CD14-positive monocyte (primary cell): Measurements from ENCODE around the gene SELENOM. TPM values are rescaled to one million over a fixed set of nuclear protein-coding genes. Genes with fewer than 3 reads are reported as not detected.
"Not testable (repeated sequence)": the region's sequence is repeated elsewhere in the genome, so short reads cannot be mapped to it uniquely, and the experiment has no call there.

Experiments used
- DNase-seq, 3 donors: peaks; one replicate each; pipeline ENCODE4 v3.0.0-alpha.2; 2011 to 2022
- H2AFZ ChIP-seq: 2 replicates; pipeline ENCODE4 v1.6.0; 2012; ENCODE audit warnings: mild to moderate bottlenecking, low read depth, low read length, inconsistent platforms; ENCODE audit not compliant: insufficient read depth, poor library complexity, severe bottlenecking
- H3K27ac ChIP-seq, 2 donors: 1 replicate in 1 of 2; 2 replicates in 1 of 2; pipeline ENCODE4 v1.5.1; 2012 to 2013; ENCODE audit warnings: low read length in 2 of 2, control low read depth in 1 of 2, inconsistent platforms in 1 of 2, low read depth in 1 of 2, mild to moderate bottlenecking in 1 of 2
- H3K27me3 ChIP-seq, 2 donors: one replicate each; pipeline versions ENCODE4 v1.6.0 to v1.6.1; 2011 to 2013; ENCODE audit warnings: low read length in 2 of 2; ENCODE audit not compliant: control insufficient read depth in 2 of 2, insufficient read depth in 2 of 2
- H3K36me3 ChIP-seq, 2 donors: replicated peaks in 1 of 2; 1 replicate in 1 of 2; 2 replicates in 1 of 2; pipeline versions ENCODE4 v1.5.1 to v1.6.1; 2012 to 2013; ENCODE audit warnings: low read length in 2 of 2, control low read depth in 1 of 2, inconsistent platforms in 1 of 2, mild to moderate bottlenecking in 1 of 2; ENCODE audit not compliant: insufficient read depth in 2 of 2, control insufficient read depth in 1 of 2
- H3K4me1 ChIP-seq, 2 donors: 1 replicate in 1 of 2; 2 replicates in 1 of 2; pipeline versions ENCODE4 v1.5.1 to v1.6.1; 2012 to 2013; ENCODE audit warnings: low read length in 2 of 2, control low read depth in 1 of 2, inconsistent platforms in 1 of 2, mild to moderate bottlenecking in 1 of 2, moderate library complexity in 1 of 2; ENCODE audit not compliant: insufficient read depth in 2 of 2, control insufficient read depth in 1 of 2
- H3K4me2 ChIP-seq: replicated peaks from 2 replicates; pipeline ENCODE3; 2012; ENCODE audit warnings: low read length, moderate library complexity, mild to moderate bottlenecking; ENCODE audit not compliant: poor library complexity, severe bottlenecking; ENCODE audit errors: extremely low read depth
- H3K4me3 ChIP-seq, 3 experiments: fragments of 200-600 bp in 1 of 3; sonication (generic) in 1 of 3; replicated peaks in 1 of 3; 1 replicate in 2 of 3; 2 replicates in 1 of 3; pipeline ENCODE4 v1.5.1; 2011 to 2013; ENCODE audit warnings: low read length in 3 of 3, mild to moderate bottlenecking in 3 of 3, control low read depth in 2 of 3, low read depth in 2 of 3, inconsistent platforms in 1 of 3, moderate library complexity in 1 of 3
- H3K79me2 ChIP-seq: 2 replicates; pipeline ENCODE4 v1.6.0; 2012; ENCODE audit warnings: mild to moderate bottlenecking, control low read depth, inconsistent platforms, low read length, moderate library complexity; ENCODE audit not compliant: insufficient read depth
- H3K9ac ChIP-seq: 2 replicates; pipeline ENCODE4 v1.6.0; 2017; ENCODE audit warnings: low read length, mild to moderate bottlenecking; ENCODE audit not compliant: insufficient read depth, poor library complexity, severe bottlenecking
- H3K9me3 ChIP-seq, 2 donors: replicated peaks in 1 of 2; 1 replicate in 1 of 2; 2 replicates in 1 of 2; pipeline versions ENCODE4 v1.5.1 to v1.6.1; 2012 to 2013; ENCODE audit warnings: low read length in 2 of 2, control low read depth in 1 of 2; ENCODE audit not compliant: control insufficient read depth in 1 of 2, insufficient read depth in 1 of 2
- H4K20me1 ChIP-seq: 2 replicates; pipeline ENCODE4 v1.6.0; 2012; ENCODE audit warnings: mild to moderate bottlenecking, low read length, control low read depth, moderate library complexity; ENCODE audit not compliant: insufficient read depth
- H3K27ac Mint-ChIP-seq, 7 donors: one replicate each; pipeline ENCODE4 v1.8.0; 2020; ENCODE audit warnings: mild to moderate bottlenecking in 7 of 7, mixed read lengths in 7 of 7, moderate library complexity in 6 of 7, inconsistent platforms in 2 of 7
- H3K27me3 Mint-ChIP-seq, 3 donors: one replicate each; pipeline ENCODE4 v1.8.0; 2021 to 2022; ENCODE audit warnings: low read depth in 3 of 3, mild to moderate bottlenecking in 3 of 3, mixed read lengths in 3 of 3, moderate library complexity in 3 of 3, inconsistent platforms in 1 of 3
- H3K36me3 Mint-ChIP-seq, 2 donors: one replicate each; pipeline ENCODE4 v1.8.0; 2020; ENCODE audit warnings: mixed read lengths in 2 of 2, inconsistent platforms in 1 of 2, mild to moderate bottlenecking in 1 of 2
- H3K4me1 Mint-ChIP-seq: one replicate; pipeline ENCODE4 v1.8.0; 2020; ENCODE audit warnings: mild to moderate bottlenecking, mixed read lengths
- H3K4me3 Mint-ChIP-seq, 2 donors: one replicate each; pipeline ENCODE4 v1.8.0; 2020; ENCODE audit warnings: mild to moderate bottlenecking in 2 of 2, mixed read lengths in 2 of 2, moderate library complexity in 1 of 2
- H3K9me3 Mint-ChIP-seq, 7 donors: one replicate each; pipeline ENCODE4 v1.8.0; 2020 to 2022; ENCODE audit warnings: mixed read lengths in 7 of 7, mild to moderate bottlenecking in 6 of 7, moderate library complexity in 6 of 7, inconsistent platforms in 2 of 7
- WGBS: methylation state at CpG from one replicate; pipeline ENCODE4 v1.1.5; 2013; ENCODE audit warnings: missing lambda C conversion rate; ENCODE audit not compliant: insufficient coverage; 5-methylcytosine and 5-hydroxymethylcytosine counted together
- intact Hi-C, 2 donors: fragments of 100-400 bp; cut with micrococcal nuclease; formaldehyde crosslinking; loops; one replicate each; pipeline versions ENCODE4 v1.15.0 to v1.15.1; 2023
- polyA plus RNA-seq, 3 donors: library from polyadenylated mRNA; depleted of rRNA in 1 of 3; unstranded in 2 of 3; stranded (reverse) in 1 of 3; fragments of 300-500 nt in 2 of 3; fragments of >200 nt in 1 of 3; fragmentation: Illumina TruSeq in 2 of 3; gene quantifications; 1 replicate in 2 of 3; 2 replicates in 1 of 3; pipeline ENCODE4 v1.2.3, GENCODE V29; 2012 to 2021
- TF ChIP-seq, protein P1 (sequence below): fragments of 200-600 bp; IDR thresholded peaks from one replicate; pipeline ENCODE4 v1.8.0; 2022; ENCODE audit warnings: antibody characterized with exemption, mild to moderate bottlenecking

SELENOM gene
- polyA plus RNA-seq, 3 donors: 3.2 to 7.6 (median 3.4) TPM

DNA sequence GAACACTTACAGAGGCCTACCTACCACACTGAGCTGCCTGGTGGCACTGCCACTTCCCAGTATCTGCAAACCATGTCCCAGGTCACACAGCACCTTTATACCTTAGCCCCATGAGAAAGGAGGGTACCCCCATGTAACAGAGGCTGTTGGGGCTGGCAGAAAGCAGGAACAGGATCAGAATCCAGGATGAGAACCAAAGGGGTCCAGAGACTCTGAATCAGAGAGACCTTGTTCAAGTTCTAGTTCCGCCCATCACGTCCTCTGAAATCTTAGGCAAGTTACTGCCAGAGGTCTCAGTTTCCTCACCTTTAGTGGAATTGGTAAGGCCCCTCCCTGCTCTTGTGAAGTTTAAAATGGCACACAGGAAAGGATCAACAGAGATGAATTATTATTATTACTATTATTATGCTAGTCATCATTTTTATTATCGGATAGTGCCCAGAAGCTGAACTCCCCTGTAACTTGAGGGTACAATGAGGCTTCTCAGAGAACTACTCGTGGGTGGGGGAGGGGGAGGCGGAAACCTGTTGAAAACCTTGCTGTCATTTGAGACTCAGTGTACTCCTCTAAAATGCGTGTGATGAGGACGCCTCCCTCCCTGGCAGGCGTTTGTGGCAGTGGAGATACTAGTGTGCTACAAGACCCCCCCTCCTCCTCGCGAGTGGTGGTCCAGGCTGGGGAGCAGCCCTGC, 9.3 kb downstream of the SELENOM start:
- Histone ChIP-seq H2AFZ (no peak overlapping the region), H3K4me1 (no peaks in the 10 kb centered on the region), H3K4me2 (no peak overlapping the region), H3K36me3 (peaks cover 30 to 39% of the 10 kb centered on the region in 2 donors), H4K20me1 (no peaks in the 10 kb centered on the region), H3K27me3 (no peaks in the 10 kb centered on the region), H3K9me3 (no peaks in the 10 kb centered on the region), H3K79me2 (no peaks in the 10 kb centered on the region), H3K27ac (no peak overlapping the region), H3K4me3 (no peak overlapping the region), H3K9ac (no peak overlapping the region)
- no peak for DNase-seq
- H3K27me3 Mint-ChIP-seq: peaks cover 0 to 3% (median 1%) of the 10 kb centered on the region in 3 donors
- no peaks in the 10 kb centered on the region for H3K4me1 Mint-ChIP-seq
- peaks cover 48 to 73% of the 10 kb centered on the region in 2 donors for H3K36me3 Mint-ChIP-seq
- TF ChIP-seq, protein P1, sequence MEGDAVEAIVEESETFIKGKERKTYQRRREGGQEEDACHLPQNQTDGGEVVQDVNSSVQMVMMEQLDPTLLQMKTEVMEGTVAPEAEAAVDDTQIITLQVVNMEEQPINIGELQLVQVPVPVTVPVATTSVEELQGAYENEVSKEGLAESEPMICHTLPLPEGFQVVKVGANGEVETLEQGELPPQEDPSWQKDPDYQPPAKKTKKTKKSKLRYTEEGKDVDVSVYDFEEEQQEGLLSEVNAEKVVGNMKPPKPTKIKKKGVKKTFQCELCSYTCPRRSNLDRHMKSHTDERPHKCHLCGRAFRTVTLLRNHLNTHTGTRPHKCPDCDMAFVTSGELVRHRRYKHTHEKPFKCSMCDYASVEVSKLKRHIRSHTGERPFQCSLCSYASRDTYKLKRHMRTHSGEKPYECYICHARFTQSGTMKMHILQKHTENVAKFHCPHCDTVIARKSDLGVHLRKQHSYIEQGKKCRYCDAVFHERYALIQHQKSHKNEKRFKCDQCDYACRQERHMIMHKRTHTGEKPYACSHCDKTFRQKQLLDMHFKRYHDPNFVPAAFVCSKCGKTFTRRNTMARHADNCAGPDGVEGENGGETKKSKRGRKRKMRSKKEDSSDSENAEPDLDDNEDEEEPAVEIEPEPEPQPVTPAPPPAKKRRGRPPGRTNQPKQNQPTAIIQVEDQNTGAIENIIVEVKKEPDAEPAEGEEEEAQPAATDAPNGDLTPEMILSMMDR: no peak
- no peaks in the 10 kb centered on the region for H3K9me3 Mint-ChIP-seq
- intact Hi-C loops: no loop called here
- no peak overlapping the region for H3K4me3 Mint-ChIP-seq
- WGBS: 100% methylated on average over 4 of the region's 10 CpGs
- no peak overlapping the region for H3K27ac Mint-ChIP-seq

- H4K20me1 ChIP-seq, H3K27ac Mint-ChIP-seq, H3K4me2 ChIP-seq, H3K4me3 ChIP-seq, H3K27me3 ChIP-seq, H3K4me1 Mint-ChIP-seq, DNase-seq, H3K4me1 ChIP-seq, H3K9ac ChIP-seq, H3K4me3 Mint-ChIP-seq, intact Hi-C loops, H3K27me3 Mint-ChIP-seq, H3K79me2 ChIP-seq, H3K27ac ChIP-seq, H2AFZ ChIP-seq, H3K9me3 ChIP-seq, H3K9me3 Mint-ChIP-seq: not testable (repeated sequence)
- H3K36me3 Mint-ChIP-seq: peaks cover 48 to 73% of the 10 kb centered on the region in 2 donors
- WGBS: no CpG with 5 or more reads among the region's 5 CpGs
- peaks cover 30 to 39% of the 10 kb centered on the region in 2 donors for H3K36me3 ChIP-seq
Measured at GRCh38 chr22:31097539-31097938, 9.8 kb downstream of the SELENOM start.
